B cell (primary cell): Measurements from ENCODE around the gene TECTB. TPM values are rescaled to one million over a fixed set of nuclear protein-coding genes. Genes with fewer than 3 reads are reported as not detected.

Source experiments
- ATAC-seq: fragments of 200-7000 bp; cut with Tn5 transposase; one replicate; pipeline ENCODE4 v1.10.0; 2021; ENCODE audit warnings: low read depth, mild to moderate bottlenecking, moderate number of reproducible peaks, moderate library complexity
- CTCF ChIA-PET: fragments of 350-600 bp; sonication (Branson Sonifier 250); formaldehyde crosslinking; loops from one replicate; lab custom pipeline; 2021; ENCODE audit warnings: antibody characterized with exemption, inconsistent platforms; lab: Charles Lee
- POLR2A ChIA-PET: fragments of 350-600 bp; sonication (Branson Sonifier 250); formaldehyde crosslinking; loops from one replicate; lab custom pipeline; 2021; ENCODE audit warnings: antibody characterized with exemption; lab: Charles Lee
- DNase-seq: peaks from one replicate; pipeline ENCODE4 v3.0.0; 2013
- H2AFZ ChIP-seq: 2 replicates; pipeline ENCODE4 v1.6.1; 2012; ENCODE audit warnings: mild to moderate bottlenecking, low read depth, low read length; ENCODE audit not compliant: insufficient read depth, poor library complexity, severe bottlenecking
- H3K27ac ChIP-seq, 2 donors: 1 replicate in 1 of 2; 2 replicates in 1 of 2; pipeline ENCODE4 v1.5.1; 2012 to 2013; ENCODE audit warnings: low read length in 2 of 2, mild to moderate bottlenecking in 2 of 2, moderate library complexity in 1 of 2
- H3K27me3 ChIP-seq, 4 experiments: fragments of 200-600 bp in 1 of 4; sonication (generic) in 1 of 4; replicated peaks in 1 of 4; 1 replicate in 2 of 4; 2 replicates in 2 of 4; pipeline versions ENCODE4 v1.6.1 to v1.7.0; 2013 to 2016; ENCODE audit warnings: low read length in 3 of 4, mild to moderate bottlenecking in 2 of 4, mixed read lengths in 1 of 4, moderate library complexity in 1 of 4; ENCODE audit not compliant: insufficient read depth in 4 of 4, control insufficient read depth in 3 of 4; ENCODE audit errors: control extremely low read depth in 1 of 4
- H3K36me3 ChIP-seq, 2 experiments: replicated peaks in 1 of 2; 1 replicate in 1 of 2; 2 replicates in 1 of 2; pipeline versions ENCODE4 v1.6.1 to v1.7.1; 2013; ENCODE audit warnings: low read length in 1 of 2; ENCODE audit not compliant: insufficient read depth in 2 of 2, control insufficient read depth in 1 of 2; ENCODE audit errors: control extremely low read depth in 1 of 2, extremely low read depth in 1 of 2
- H3K4me1 ChIP-seq, 2 donors: fragments of 200-600 bp in 1 of 2; sonication (generic) in 1 of 2; 1 replicate in 1 of 2; 2 replicates in 1 of 2; pipeline versions ENCODE4 v1.5.1 to v1.6.1; 2013 to 2017; ENCODE audit warnings: low read length in 2 of 2; ENCODE audit not compliant: control insufficient read depth in 2 of 2, insufficient read depth in 2 of 2
- H3K4me2 ChIP-seq: replicated peaks from 2 replicates; pipeline ENCODE3; 2012; ENCODE audit warnings: mild to moderate bottlenecking, low read depth, low read length; ENCODE audit not compliant: poor library complexity, severe bottlenecking
- H3K4me3 ChIP-seq, 5 experiments: fragments of 200-600 bp in 1 of 5; sonication (generic) in 1 of 5; 1 replicate in 3 of 5; 2 replicates in 2 of 5; pipeline versions ENCODE4 v1.5.1 to v1.7.0; 2011 to 2016; ENCODE audit warnings: low read length in 4 of 5, mild to moderate bottlenecking in 4 of 5, low read depth in 2 of 5, control low read depth in 1 of 5, moderate library complexity in 1 of 5; ENCODE audit not compliant: insufficient read depth in 1 of 5; ENCODE audit errors: control extremely low read depth in 1 of 5, extremely low read depth in 1 of 5
- H3K79me2 ChIP-seq: fragments of 200-600 bp; sonication (generic); one replicate; pipeline ENCODE4 v1.6.0; 2016; ENCODE audit warnings: low read length; ENCODE audit not compliant: control insufficient read depth, insufficient read depth
- H3K9ac ChIP-seq: fragments of 200-600 bp; sonication (generic); 2 replicates; pipeline ENCODE4 v1.6.1; 2017; ENCODE audit warnings: mild to moderate bottlenecking, low read length, moderate library complexity
- H3K9me3 ChIP-seq, 3 donors: one replicate each; pipeline versions ENCODE4 v1.6.1 to v1.7.1; 2013; ENCODE audit warnings: low read length in 2 of 3; ENCODE audit not compliant: control insufficient read depth in 2 of 3, insufficient read depth in 1 of 3; ENCODE audit errors: control extremely low read depth in 1 of 3
- H4K20me1 ChIP-seq: 2 replicates; pipeline ENCODE4 v1.6.0; 2012; ENCODE audit warnings: mild to moderate bottlenecking, low read length; ENCODE audit not compliant: insufficient read depth, control insufficient read depth, poor library complexity, severe bottlenecking
- H3K27ac Mint-ChIP-seq: one replicate; pipeline ENCODE4 v1.8.0; 2021; ENCODE audit warnings: mixed read lengths
- H3K27me3 Mint-ChIP-seq: one replicate; pipeline ENCODE4 v1.8.0; 2021; ENCODE audit warnings: mixed read lengths
- H3K4me1 Mint-ChIP-seq: one replicate; pipeline ENCODE4 v1.8.0; 2021; ENCODE audit warnings: mixed read lengths
- H3K4me3 Mint-ChIP-seq: one replicate; pipeline ENCODE4 v1.8.0; 2021; ENCODE audit warnings: mixed read lengths
- H3K9me3 Mint-ChIP-seq: one replicate; pipeline ENCODE4 v1.8.0; 2022; ENCODE audit warnings: mixed read lengths; ENCODE audit not compliant: insufficient read depth
- CTCF ChIP-seq: fragments of 200-600 bp; IDR thresholded peaks from one replicate; pipeline ENCODE4 v1.8.0; 2022; ENCODE audit warnings: antibody characterized with exemption, mild to moderate bottlenecking
- EZH2 ChIP-seq: IDR thresholded peaks from 2 replicates; pipeline ENCODE4 v1.6.1; 2012; ENCODE audit warnings: borderline replicate concordance, low read depth, mild to moderate bottlenecking, moderate library complexity, low read length; ENCODE audit not compliant: insufficient read depth, poor library complexity, severe bottlenecking
- WGBS: methylation state at CpG from one replicate; pipeline ENCODE4 v1.1.5; 2013; ENCODE audit warnings: missing lambda C conversion rate; ENCODE audit not compliant: insufficient coverage; 5-methylcytosine and 5-hydroxymethylcytosine counted together
- intact Hi-C: fragments of 100-400 bp; cut with micrococcal nuclease; formaldehyde crosslinking; loops from one replicate; pipeline ENCODE4 v1.10.0; 2022
- polyA minus RNA-seq: library from RNA; depleted of rRNA, polyadenylated mRNA; stranded (reverse); fragments of >200 nt; gene quantifications from 2 replicates; pipeline ENCODE4 v1.2.3, GENCODE V29; 2012
- polyA plus RNA-seq: library from polyadenylated mRNA; depleted of rRNA; stranded (reverse); fragments of >200 nt; gene quantifications from 2 replicates; pipeline ENCODE4 v1.2.3, GENCODE V29; 2012
- total RNA-seq, 2 donors: library from RNA; stranded (reverse); fragments of 120-200 nt in 1 of 2; gene quantifications; 1 replicate in 1 of 2; 2 replicates in 1 of 2; pipeline versions ENCODE4 v1.2.3 to v1.2.4, GENCODE V29; 2013 to 2022

The TECTB gene
- total RNA-seq (not detected in 2 replicates), polyA plus RNA-seq (not detected in 2 replicates), polyA minus RNA-seq (not detected in 2 replicates)
- not detected for total RNA-seq (2013)

GRCh38 chr10:112283100-112283499 lies at the start of gene TECTB:
Gene TECTB, plus strand, starts transcription at chr10:112283400. Its CDS starts 335 bp downstream, at chr10:112283735.
- ChIA-PET POLR2A (no interaction called here), CTCF (no interaction called here)
- Histone ChIP-seq H3K4me3 (no peak within 1 kb of the TSS), H3K79me2 (no peaks in the 10 kb centered on the region), H4K20me1 (no peaks in the 10 kb centered on the region), H3K27me3 (peaks cover 0 to 7% (median 1%) of the 10 kb centered on the region in 4 experiments), H3K27ac (no peak within 1 kb of the TSS), H3K4me1 (no peaks in the 10 kb centered on the region), H3K36me3 (no peaks in the 10 kb centered on the region), H3K9ac (no peak within 1 kb of the TSS), H3K4me2 (no peak within 1 kb of the TSS), H2AFZ (no peak within 1 kb of the TSS), H3K9me3 (no peaks in the 10 kb centered on the region)
- no peak within 1 kb of the TSS for H3K4me3 Mint-ChIP-seq
- WGBS: 88% methylated on average over 6 of the region's 6 CpGs
- H3K27me3 Mint-ChIP-seq: peaks cover 14% of the 10 kb centered on the region
- no peak for TF ChIP-seq CTCF
- no peak for TF ChIP-seq EZH2
- ATAC-seq (no peak), DNase-seq (no peak)
- H3K9me3 Mint-ChIP-seq: no peaks in the 10 kb centered on the region
- intact Hi-C loops: no loop called here
- H3K4me1 Mint-ChIP-seq: no peaks in the 10 kb centered on the region
- no peak within 1 kb of the TSS for H3K27ac Mint-ChIP-seq

GRCh38 chr10:112235141-112235540 lies 48.1 kb upstream of the TECTB start:
- Histone ChIP-seq H3K27me3 (no peaks in the 10 kb centered on the region), H3K4me2 (no peak overlapping the region), H3K4me3 (no peak overlapping the region), H3K9ac (no peak overlapping the region), H4K20me1 (no peaks in the 10 kb centered on the region), H3K36me3 (no peaks in the 10 kb centered on the region), H3K79me2 (no peaks in the 10 kb centered on the region), H3K9me3 (peaks cover 0 to 11% (median 9%) of the 10 kb centered on the region in 3 donors), H2AFZ (no peak overlapping the region), H3K4me1 (peaks cover 10 to 24% of the 10 kb centered on the region in 2 donors), H3K27ac (no peak overlapping the region)
- intact Hi-C loops: no loop called here
- Mint-ChIP-seq H3K27ac (no peak overlapping the region), H3K4me3 (no peak overlapping the region), H3K27me3 (no peaks in the 10 kb centered on the region), H3K4me1 (peaks cover 26% of the 10 kb centered on the region), H3K9me3 (peaks cover 11% of the 10 kb centered on the region)
- TF ChIP-seq CTCF (no peak), EZH2 (no peak)
- DNase-seq (no peak), ATAC-seq (no peak)
- CTCF ChIA-PET: no interaction called here
- POLR2A ChIA-PET: no interaction called here
- WGBS: 92% methylated on average over 2 of the region's 7 CpGs
